ENCODE measurements around the gene STAT3. TPM values are rescaled to one million over a fixed set of nuclear protein-coding genes. Genes with fewer than 3 reads are reported as not detected.

The STAT3 gene
- total and polyA plus RNA-seq, 2 of the 13 experiments (the other 11 are each of a cell fraction or from before 2014, with no cell fraction given): 61.8 to 62.4 TPM

GRCh38 chr17:42359133-42359532, 29.1 kb downstream of the STAT3 start:
- H3K9me3 ChIP-seq (ENCODE audit: low read length): no peaks in the 10 kb centered on the region
- ATAC-seq: no peak
- H3K27me3 ChIP-seq (ENCODE audit: control insufficient read depth in 1 of 2, insufficient read depth in 2 of 2, low read length in 2 of 2): no peaks in the 10 kb centered on the region
- FAIRE-seq: no peak
- ChIA-PET POLR2A (no interaction called here), CTCF (ENCODE audit: low intra/inter-chr PET ratio, low total read pairs) (no interaction called here)
- H3K4me1 ChIP-seq (ENCODE audit: insufficient read depth, low read length): peaks cover 28% of the 10 kb centered on the region
- TF ChIP-seq CEBPZ (IDR thresholded peaks at IDR 0.05; ENCODE audit: low read length): no peak
- TF ChIP-seq JUND (CRISPR knock-in tag; IDR thresholded peaks at IDR 0.05): no peak
- TF ChIP-seq NFE2 (CRISPR knock-in tag; IDR thresholded peaks at IDR 0.05): no peak
- TF ChIP-seq TFAP4 (IDR thresholded peaks at IDR 0.05; ENCODE audit: borderline replicate concordance, low read depth): no peak
- TF ChIP-seq SKI (IDR thresholded peaks at IDR 0.05; ENCODE audit: partially characterized antibody): no peak
- TF ChIP-seq JUNB (CRISPR knock-in tag; IDR thresholded peaks at IDR 0.05; ENCODE audit: borderline replicate concordance): no peak
- no peak for TF ChIP-seq THAP11 (CRISPR knock-in tag; IDR thresholded peaks at IDR 0.05)
- TF ChIP-seq ZNF562 (CRISPR knock-in tag; IDR thresholded peaks at IDR 0.05; ENCODE audit: borderline replicate concordance): no peak
- TF ChIP-seq TSC22D2 (CRISPR knock-in tag; IDR thresholded peaks at IDR 0.05; ENCODE audit: borderline replicate concordance): no peak
- no peak for TF ChIP-seq CENPBD1 (CRISPR knock-in tag; IDR thresholded peaks at IDR 0.05; ENCODE audit: borderline replicate concordance, low read depth)
- no peak for TF ChIP-seq ZNF281 (CRISPR knock-in tag; IDR thresholded peaks at IDR 0.05; ENCODE audit: borderline replicate concordance)
- no peak for TF ChIP-seq HMGXB4 (CRISPR knock-in tag; IDR thresholded peaks at IDR 0.05; ENCODE audit: borderline replicate concordance in 1 of 2, low read depth in 1 of 2)
- TF ChIP-seq ZNF101 (CRISPR knock-in tag; IDR thresholded peaks at IDR 0.05; ENCODE audit: borderline replicate concordance, low read depth): no peak
- peaks cover 0 to 2% of the 10 kb centered on the region in 2 experiments; a peak in 3 of 5 replicates for H3K36me3 ChIP-seq (replicated peaks in 1 of 2; ENCODE audit: control insufficient read depth in 1 of 2, insufficient read depth in 2 of 2, low read length in 2 of 2)
- no peak overlapping the region for H3K27ac ChIP-seq (ENCODE audit: extremely low read length, insufficient read depth, low read length)
- 97% methylated on average over 7 of the region's 7 CpGs for whole genome bisulfite sequencing (ENCODE audit: low lambda C conversion rate)
- intact Hi-C loops (cut with micrococcal nuclease; ENCODE audit: unreplicated experiment) (no loop called here), in situ Hi-C loops (cut with HindIII; ENCODE audit: extremely low pct_ligation_motif_present, low pct_unique_long_range_greater_than_20kb) (no loop called here)
- peaks cover 77% of the 10 kb centered on the region for H3K79me2 ChIP-seq (ENCODE audit: insufficient read depth, low read length)
- no peak for DNase-seq (ENCODE audit: low spot score)
- no peak overlapping the region for H3K4me3 ChIP-seq (replicated peaks in 1 of 3; ENCODE audit: insufficient read depth in 1 of 3, low read depth in 2 of 3, low read length in 3 of 3)
- no peak overlapping the region for H3K9ac ChIP-seq (ENCODE audit: insufficient read depth, low read depth, low read length)
- peaks cover 27% of the 10 kb centered on the region; the same call in 1 of the 2 replicates for H4K20me1 ChIP-seq (ENCODE audit: insufficient read depth, low read length)
- no peak overlapping the region for H3K4me2 ChIP-seq (ENCODE audit: low read depth, low read length)
- H2AFZ ChIP-seq (ENCODE audit: low read length): no peak overlapping the region
- BruUV-seq (replicated peaks): no TSS peak
